Measurements from ENCODE around the gene TFB1M.

DNA sequence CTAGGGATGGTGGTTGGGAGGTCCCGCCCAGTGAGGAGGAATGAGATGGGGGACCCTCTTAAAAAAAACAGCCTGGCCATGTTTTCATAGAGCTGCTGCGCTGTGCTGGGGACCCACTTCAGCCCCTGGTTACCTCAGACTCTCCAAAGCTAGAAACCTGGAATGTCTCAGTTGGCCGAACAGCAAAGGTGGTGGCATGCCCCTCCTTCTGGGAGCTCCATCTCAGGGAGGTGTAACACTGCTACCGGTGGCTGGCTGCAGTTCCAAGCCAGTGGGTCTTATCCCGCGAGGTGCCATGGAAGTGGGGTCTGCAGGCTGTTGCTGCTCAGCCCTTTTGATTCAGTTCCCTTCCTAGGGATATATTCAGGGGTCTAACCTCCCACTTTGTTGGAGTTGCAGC lies 35.7 kb upstream of the TFB1M start:
- TF ChIP-seq POLR2AphosphoS5 (IDR thresholded peaks at IDR 0.05; ENCODE audit: low read depth, low read length) (no peak), TAF1 (IDR thresholded peaks at IDR 0.05; ENCODE audit: borderline replicate concordance, insufficient read depth, low read length) (no peak), SIN3A (IDR thresholded peaks at IDR 0.05; ENCODE audit: borderline replicate concordance, insufficient read depth, low read length) (no peak)
- TF ChIP-seq, protein P1, sequence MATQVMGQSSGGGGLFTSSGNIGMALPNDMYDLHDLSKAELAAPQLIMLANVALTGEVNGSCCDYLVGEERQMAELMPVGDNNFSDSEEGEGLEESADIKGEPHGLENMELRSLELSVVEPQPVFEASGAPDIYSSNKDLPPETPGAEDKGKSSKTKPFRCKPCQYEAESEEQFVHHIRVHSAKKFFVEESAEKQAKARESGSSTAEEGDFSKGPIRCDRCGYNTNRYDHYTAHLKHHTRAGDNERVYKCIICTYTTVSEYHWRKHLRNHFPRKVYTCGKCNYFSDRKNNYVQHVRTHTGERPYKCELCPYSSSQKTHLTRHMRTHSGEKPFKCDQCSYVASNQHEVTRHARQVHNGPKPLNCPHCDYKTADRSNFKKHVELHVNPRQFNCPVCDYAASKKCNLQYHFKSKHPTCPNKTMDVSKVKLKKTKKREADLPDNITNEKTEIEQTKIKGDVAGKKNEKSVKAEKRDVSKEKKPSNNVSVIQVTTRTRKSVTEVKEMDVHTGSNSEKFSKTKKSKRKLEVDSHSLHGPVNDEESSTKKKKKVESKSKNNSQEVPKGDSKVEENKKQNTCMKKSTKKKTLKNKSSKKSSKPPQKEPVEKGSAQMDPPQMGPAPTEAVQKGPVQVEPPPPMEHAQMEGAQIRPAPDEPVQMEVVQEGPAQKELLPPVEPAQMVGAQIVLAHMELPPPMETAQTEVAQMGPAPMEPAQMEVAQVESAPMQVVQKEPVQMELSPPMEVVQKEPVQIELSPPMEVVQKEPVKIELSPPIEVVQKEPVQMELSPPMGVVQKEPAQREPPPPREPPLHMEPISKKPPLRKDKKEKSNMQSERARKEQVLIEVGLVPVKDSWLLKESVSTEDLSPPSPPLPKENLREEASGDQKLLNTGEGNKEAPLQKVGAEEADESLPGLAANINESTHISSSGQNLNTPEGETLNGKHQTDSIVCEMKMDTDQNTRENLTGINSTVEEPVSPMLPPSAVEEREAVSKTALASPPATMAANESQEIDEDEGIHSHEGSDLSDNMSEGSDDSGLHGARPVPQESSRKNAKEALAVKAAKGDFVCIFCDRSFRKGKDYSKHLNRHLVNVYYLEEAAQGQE (IDR thresholded peaks at IDR 0.05; ENCODE audit: insufficient read depth in 1 of 2, low read depth in 2 of 2, low read length in 2 of 2) = no peak
